Thoracic aorta (tissue), 2 donors: ENCODE results near the gene ITGA8. TPM values are rescaled to one million over a fixed set of nuclear protein-coding genes. Genes with fewer than 3 reads are reported as not detected.
A peak's percentile ranks its signal among the peaks of the same experiment; 100 is the strongest.
"Not testable (repeated sequence)": the region's sequence is repeated elsewhere in the genome, so short reads cannot be mapped to it uniquely, and the experiment has no call there.

ENCODE experiments used
- ATAC-seq: fragments of 150-250 bp; one replicate; pipeline ENCODE4 v1.8.0; 2017; ENCODE audit warnings: low read depth; ENCODE audit not compliant: insufficient number of reproducible peaks, low FRiP score
- DNase-seq: peaks from one replicate; pipeline ENCODE4 v3.0.0-alpha.2; 2020; ENCODE audit warnings: low spot score
- H3K27ac ChIP-seq, 2 donors: fragments of 200-600 bp; sonication (generic); 1 replicate in 1 of 2; 2 replicates in 1 of 2; pipeline ENCODE4 v1.5.1; 2016; ENCODE audit warnings: mild to moderate bottlenecking in 2 of 2, moderate library complexity in 2 of 2
- H3K27me3 ChIP-seq: fragments of 200-600 bp; sonication (generic); replicated peaks from 2 replicates; pipeline ENCODE4 v1.6.0; 2016; ENCODE audit warnings: mild to moderate bottlenecking; ENCODE audit not compliant: insufficient read depth
- H3K36me3 ChIP-seq: fragments of 200-600 bp; sonication (generic); one replicate; pipeline ENCODE4 v1.5.1; 2016
- H3K4me1 ChIP-seq, 2 donors: fragments of 200-600 bp; sonication (generic); 1 replicate in 1 of 2; 2 replicates in 1 of 2; pipeline versions ENCODE4 v1.5.1 to v1.6.0; 2016; ENCODE audit warnings: low read depth in 2 of 2, mild to moderate bottlenecking in 1 of 2; ENCODE audit not compliant: control insufficient read depth in 1 of 2
- H3K4me3 ChIP-seq: fragments of 200-600 bp; sonication (generic); 2 replicates; pipeline ENCODE4 v1.5.1; 2016; ENCODE audit warnings: mild to moderate bottlenecking
- H3K9me3 ChIP-seq: fragments of 200-600 bp; sonication (generic); 2 replicates; pipeline ENCODE4 v1.5.1; 2016
- CTCF ChIP-seq: fragments of 200-600 bp; sonication (generic); IDR thresholded peaks from one replicate; pipeline ENCODE4 v1.5.1; 2019; ENCODE audit warnings: antibody characterized with exemption
- total RNA-seq, 2 donors: library from RNA; depleted of rRNA; stranded (reverse); fragments of >200 nt; gene quantifications; one replicate each; pipeline versions ENCODE4 v1.1.0 to v1.2.3, GENCODE V29; 2016

The ITGA8 gene
- total RNA-seq, 2 donors from 2014 or later, result 1,137 to 1,173 TPM

GRCh38 chr10:15558136-15558535, 161.6 kb downstream of the ITGA8 start:
- H3K27ac ChIP-seq, result peak overlapping the region in 1 of 2 donors; percentile 13
- H3K36me3 ChIP-seq, result peaks cover 72% of the 10 kb centered on the region
- ATAC-seq (no peak), DNase-seq (no peak)
- H3K27me3 ChIP-seq, result no peaks in the 10 kb centered on the region
- no peak overlapping the region for H3K4me3 ChIP-seq
- H3K9me3 ChIP-seq, result no peaks in the 10 kb centered on the region
- H3K4me1 ChIP-seq, result peaks cover 0 to 25% of the 10 kb centered on the region in 2 donors
- TF ChIP-seq CTCF, result no peak

- not testable (repeated sequence) for ATAC-seq, H3K27me3 ChIP-seq, H3K9me3 ChIP-seq, DNase-seq, H3K4me3 ChIP-seq
- Histone ChIP-seq H3K4me1 (peaks cover 0 to 25% of the 10 kb centered on the region in 2 donors), H3K27ac (peak overlapping the region in 1 of 2 donors; percentile 37), H3K36me3 (peaks cover 72% of the 10 kb centered on the region)
Measured at GRCh38 chr10:15557168-15557567, 162.6 kb downstream of the ITGA8 start.

GRCh38 chr10:15550950-15551349, 168.8 kb downstream of the ITGA8 start:
- H3K9me3 ChIP-seq, result no peaks in the 10 kb centered on the region
- no peaks in the 10 kb centered on the region for H3K27me3 ChIP-seq
- no peaks in the 10 kb centered on the region for H3K4me1 ChIP-seq
- no peak for DNase-seq
- peaks cover 86% of the 10 kb centered on the region for H3K36me3 ChIP-seq
- no peak for TF ChIP-seq CTCF
- H3K27ac ChIP-seq, result peak overlapping the region; percentile 1 to 57
- H3K4me3 ChIP-seq, result no peak overlapping the region
- ATAC-seq, result no peak

- Histone ChIP-seq H3K27me3 (no peaks in the 10 kb centered on the region), H3K27ac (peak overlapping the region in 1 of 2 donors; percentile 20), H3K36me3 (peaks cover 90% of the 10 kb centered on the region), H3K4me1 (peaks cover 0 to 1% of the 10 kb centered on the region in 2 donors), H3K4me3 (no peak overlapping the region), H3K9me3 (no peaks in the 10 kb centered on the region)
- ATAC-seq (no peak), DNase-seq (no peak)
- no peak for TF ChIP-seq CTCF
Measured at GRCh38 chr10:15548331-15548730, 171.4 kb downstream of the ITGA8 start.

GRCh38 chr10:15546606-15547005, 173.1 kb downstream of the ITGA8 start:
- Histone ChIP-seq H3K27ac (no peak overlapping the region), H3K27me3 (no peaks in the 10 kb centered on the region), H3K4me3 (no peak overlapping the region), H3K9me3 (no peaks in the 10 kb centered on the region), H3K36me3 (peaks cover 75% of the 10 kb centered on the region), H3K4me1 (peaks cover 0 to 15% of the 10 kb centered on the region in 2 donors)
- no peak for TF ChIP-seq CTCF
- no peak for DNase-seq
- no peak for ATAC-seq

GRCh38 chr10:15545884-15546283, 173.8 kb downstream of the ITGA8 start:
- H3K27ac ChIP-seq, result no peak overlapping the region
- TF ChIP-seq CTCF, result no peak
- no peak for ATAC-seq
- H3K4me1 ChIP-seq, result peaks cover 0 to 21% of the 10 kb centered on the region in 2 donors
- H3K36me3 ChIP-seq, result peaks cover 70% of the 10 kb centered on the region
- no peaks in the 10 kb centered on the region for H3K9me3 ChIP-seq
- DNase-seq, result no peak
- H3K4me3 ChIP-seq, result no peak overlapping the region
- no peaks in the 10 kb centered on the region for H3K27me3 ChIP-seq
